HPDE6-E6E7 (cell line): Measurements from ENCODE around the gene ZNF423.

Experiments
- DNase-seq: peaks from one replicate; pipeline ENCODE4 v3.0.0; 2011; ENCODE audit warnings: missing footprints; ENCODE audit errors: extremely low spot score

ZNF423 gene

DNA sequence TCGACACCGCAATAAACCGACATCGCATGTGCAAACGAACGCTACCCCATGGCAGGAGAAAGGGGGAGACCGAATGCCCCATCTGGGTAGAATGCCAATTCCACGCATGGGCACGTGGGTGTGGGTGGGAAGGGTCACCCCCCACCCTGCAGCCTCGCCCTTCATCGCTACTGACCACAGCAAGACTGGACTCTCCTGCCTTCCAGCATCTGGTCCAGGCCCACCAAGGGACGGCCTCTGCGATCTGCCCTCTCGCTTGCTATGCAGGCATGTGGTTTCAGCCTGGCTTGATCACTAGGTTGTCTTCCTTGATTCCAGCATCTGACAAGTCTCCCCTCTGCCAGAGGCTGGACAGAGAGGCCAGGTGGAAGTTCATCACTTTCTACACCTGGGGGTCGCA lies 323.0 kb downstream of the ZNF423 start:
- no peak for DNase-seq

DNA sequence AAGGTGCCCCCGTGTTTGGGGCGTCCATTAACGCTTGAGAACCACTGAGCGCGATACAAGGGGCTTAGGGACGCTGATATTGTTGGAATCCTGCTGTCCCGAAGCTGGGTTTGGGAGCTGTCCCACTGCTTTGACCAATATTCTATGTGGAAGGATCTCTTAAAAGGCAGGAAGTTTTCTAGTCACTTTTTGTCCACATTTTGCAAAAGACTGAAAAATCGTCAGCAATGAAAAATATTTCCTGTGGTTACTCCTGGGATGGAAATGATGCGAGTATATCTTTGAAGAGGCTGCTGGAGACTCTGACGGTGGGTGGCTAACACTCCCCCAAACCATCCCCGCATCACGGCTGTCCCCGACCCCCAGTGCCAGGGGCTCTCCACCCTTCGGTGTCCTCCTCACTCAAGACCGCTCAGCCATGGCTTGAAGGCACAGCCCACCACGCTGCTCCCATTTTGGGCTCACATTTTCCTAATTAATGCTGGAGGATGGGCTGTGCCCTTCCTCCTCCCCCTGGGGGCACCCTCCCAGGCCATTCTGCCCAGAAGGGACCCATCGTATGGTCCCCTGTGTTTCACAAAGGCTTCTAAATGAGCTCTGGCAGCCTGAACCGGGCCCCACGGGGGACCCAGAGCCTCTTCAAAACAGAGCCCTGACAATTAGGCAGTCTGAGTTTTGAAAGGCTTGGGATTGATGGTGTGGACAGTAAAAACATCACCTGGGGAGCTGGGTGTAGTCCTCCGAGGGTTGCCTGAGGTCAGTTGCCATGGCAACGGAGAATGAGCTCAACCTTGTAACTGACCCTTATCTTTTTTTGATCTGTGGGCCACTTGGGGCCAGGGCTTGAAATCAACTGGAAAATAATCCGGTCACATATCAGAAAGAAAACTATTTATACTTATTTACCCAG lies 323.7 kb downstream of the ZNF423 start:
- no peak for DNase-seq

DNA sequence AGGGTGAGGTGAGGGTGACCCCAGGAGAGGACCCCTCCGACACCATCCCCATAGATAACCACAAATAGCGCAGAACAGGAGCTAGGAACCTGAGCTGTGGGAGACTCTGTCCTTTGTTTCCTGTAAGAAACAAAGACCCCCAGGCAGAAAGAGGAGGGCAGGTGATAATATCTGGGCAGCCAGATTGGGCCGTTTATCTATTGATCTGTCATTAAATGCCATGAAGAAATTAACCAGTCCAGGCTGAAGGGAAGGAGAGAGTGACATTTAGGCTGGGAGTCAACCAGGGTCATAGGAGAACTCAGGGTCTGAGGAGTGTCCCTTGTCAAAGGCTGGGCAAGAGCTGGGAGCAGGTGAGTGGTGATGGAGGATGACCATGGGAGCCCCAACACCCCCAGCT lies 324.5 kb downstream of the ZNF423 start:
- no peak for DNase-seq

DNA sequence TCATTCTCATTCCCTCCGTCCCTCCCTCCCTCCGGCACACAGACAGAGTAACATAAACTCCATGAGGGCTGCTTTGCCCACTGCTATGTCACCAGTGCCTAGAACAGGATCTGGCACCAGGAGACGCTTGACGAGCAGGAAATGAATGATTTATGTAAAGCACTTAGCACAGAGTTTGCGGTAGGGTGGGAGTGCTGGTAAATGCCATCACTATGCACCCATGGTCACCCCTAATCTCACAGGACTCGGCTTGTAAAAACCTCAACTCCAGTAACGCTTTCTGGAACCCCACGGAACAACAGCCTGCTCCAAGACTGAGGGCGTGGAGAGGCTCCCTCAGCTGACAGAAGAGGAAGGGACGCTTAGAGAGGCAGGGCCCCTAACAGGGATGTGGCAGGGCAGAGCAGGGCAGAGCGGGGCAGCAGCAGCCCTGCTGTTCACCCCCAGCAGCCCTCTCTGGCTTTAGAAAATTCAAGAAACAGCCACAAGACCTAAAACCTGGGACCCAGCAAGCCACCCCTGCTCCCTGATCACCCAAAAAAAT lies 325.4 kb downstream of the ZNF423 start:
- DNase-seq = no peak

DNA sequence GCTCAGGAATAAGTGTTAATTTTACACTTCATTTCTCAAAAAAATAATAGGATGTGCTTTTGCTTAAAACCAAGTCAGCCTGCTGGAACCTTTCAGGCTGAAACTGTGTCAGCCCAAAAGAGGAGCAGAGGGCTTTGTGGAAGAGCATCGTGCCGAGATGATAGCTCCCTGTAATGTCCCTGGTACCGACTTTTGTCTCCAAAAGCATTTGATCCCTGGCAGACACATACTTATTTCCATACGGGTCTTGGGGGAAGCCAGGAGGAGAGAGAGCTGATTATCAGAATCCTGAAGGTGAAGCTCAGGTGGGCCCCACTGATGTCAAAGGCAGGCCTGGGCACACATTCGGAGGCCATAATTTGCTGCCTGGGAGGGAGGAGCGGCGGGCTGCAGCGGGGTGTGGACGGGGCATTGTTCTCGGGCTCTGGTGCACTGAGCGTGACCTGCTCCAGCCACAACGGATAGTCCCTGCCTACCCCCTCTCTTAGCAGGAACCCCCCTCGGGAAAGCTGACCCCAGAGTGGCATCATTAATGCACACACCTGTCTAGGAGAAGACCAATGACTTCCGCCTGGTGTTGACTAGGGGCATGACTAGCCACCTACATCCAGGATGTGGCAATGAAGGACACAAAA lies 326.4 kb downstream of the ZNF423 start:
- no peak for DNase-seq

DNA sequence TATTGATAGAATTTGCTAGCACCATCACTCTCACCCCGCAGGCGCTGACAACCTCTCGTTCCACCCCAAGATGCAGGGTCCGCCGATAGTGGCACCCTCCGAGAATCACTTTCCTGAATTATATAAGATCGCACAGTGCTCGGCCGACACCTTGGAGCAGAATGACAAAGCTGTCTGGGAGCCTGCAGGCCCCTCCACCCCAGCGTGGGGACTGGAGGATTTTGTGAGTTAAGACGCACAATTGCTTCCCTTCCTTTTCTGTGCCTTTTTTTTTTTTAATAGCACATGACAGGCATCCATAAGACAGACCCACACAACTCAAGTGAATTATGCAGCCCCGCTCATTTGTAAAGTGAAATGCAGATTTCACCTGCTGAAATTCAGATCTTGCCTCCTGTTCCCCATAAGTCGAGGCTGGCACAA lies 327.0 kb downstream of the ZNF423 start:
- DNase-seq = no peak

DNA sequence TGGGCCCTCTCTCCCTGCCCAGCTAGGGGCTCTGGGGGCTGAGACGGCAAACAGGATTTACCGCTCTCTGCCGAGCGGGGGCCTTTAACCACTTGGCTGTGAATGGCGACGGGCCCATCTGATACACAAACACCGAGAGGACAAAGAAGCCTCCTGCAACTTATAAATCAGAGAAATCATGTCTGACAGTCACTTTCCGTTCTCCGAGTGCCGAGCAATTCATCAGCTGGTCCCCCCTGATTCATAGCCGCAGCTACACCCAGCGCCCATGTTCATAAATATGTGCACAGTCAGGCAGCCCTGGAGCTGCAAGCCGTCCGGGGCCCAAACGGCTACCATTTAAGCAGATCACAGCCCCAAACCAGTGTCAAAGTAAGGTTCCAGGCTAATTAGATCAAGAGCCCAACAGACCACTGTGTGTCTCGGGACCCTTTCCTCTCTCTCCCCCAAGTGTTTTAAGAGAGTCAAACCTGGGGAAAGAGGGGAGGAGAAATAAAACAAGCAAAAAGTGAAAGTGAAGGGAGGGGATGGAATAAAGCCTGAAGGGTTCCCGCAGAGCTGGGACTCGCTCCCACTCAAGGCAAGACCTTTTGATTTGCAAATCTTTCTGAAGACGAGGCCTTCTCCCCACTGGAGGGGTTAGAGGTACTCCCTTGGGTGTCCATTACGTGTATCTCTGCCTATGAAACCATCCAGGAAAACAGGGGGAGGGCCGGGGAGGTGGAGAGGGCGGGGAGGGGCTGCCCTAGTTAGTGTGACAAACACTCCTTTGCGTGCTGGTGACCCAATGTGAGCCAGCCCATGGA lies 327.6 kb downstream of the ZNF423 start:
- DNase-seq = no peak

DNA sequence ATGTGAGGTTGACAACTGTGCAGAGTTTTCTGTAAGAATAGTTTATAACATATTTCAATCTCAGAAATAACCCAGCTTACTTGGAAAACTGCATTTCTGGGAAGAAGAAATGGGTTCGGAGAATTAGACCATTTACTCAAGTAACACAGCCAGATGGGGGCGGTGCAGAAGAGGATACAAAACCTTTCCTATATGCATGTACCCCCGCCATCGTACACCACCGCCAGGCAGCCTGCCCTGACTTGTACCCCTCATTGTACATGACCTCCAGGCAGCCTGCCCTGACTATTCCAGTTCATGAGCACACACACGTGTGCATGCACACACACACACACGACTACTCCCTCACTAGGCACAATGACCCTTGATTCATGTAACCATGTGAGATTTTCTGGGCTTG lies 328.3 kb downstream of the ZNF423 start:
- no peak for DNase-seq

DNA sequence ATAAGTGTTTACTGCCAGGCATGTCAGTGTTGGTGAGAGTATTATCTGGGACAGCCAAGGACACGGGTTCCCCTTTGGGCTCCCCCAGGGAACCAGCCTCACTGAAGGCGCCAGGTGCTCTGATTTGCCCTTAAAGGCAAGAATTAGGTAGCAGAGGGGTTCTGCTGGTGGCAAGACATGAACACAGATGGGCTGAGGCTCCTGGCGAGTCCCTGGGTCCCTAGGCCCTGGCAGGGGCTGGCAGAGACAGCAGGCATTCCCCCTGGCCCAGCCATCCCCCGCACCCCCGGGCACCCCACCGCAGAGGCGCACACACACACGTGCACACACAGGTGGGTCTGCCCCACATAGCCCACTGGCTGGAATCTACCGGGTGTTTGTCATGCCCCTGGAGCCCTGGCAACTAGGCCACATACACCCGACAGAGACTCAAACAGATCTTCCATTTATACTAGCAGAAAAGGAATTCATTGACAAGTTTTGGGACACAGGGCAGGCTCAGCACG lies 329.0 kb downstream of the ZNF423 start:
- no peak for DNase-seq

DNA sequence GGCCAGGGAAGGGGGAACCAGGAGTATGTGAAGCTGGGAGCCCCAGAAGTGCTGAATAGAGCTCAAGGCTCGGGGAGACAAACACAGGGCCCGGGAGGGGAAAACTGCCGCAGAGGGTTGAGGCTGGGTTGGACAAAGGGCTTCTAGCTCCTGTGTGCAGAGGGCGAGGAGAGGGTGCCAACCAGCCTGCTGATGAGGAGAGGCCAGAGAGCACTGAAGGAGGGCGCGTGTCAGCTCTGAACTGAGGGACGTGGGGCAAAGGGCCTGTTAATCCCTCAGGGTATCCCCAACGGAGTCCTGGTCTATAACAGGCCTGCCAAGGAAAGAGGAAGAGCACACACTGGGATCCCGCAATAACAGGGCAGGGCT lies 331.0 kb downstream of the ZNF423 start:
- DNase-seq = no peak

DNA sequence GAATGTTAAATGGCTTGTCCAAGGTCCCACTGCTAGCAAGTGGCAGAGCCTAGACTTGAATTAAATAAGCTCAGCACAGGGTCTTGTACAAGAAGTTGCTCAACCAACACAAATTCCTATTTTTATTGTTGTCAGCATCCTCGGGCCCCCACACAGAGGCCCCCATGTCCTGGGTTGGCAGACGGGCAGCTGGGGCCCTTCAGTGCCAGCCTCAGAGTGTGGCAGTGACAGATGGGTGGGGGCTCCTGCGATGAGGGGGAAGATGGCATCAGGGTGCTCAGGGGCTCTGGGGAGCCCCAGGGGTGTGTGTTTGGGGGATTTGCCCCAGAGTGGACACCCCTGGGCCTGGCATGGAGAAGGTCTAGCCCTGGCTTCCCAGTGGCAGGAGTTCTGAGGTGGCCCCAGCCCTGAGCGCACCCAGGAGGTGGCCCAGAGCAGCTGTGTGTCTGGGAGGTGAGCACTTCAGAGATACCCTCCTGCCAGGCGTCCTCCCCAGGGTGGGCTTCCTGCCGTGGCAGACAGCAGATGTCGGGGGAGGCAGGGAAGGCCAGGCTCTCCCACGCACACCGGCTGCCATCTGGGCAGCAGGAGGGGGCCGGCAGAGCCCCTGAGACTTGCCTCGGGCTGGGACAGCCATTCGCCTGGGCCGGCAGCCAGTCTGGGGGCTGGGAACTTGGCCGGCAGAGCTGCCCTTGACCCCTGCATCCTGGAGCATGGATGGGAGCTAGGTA lies 331.5 kb downstream of the ZNF423 start:
- no peak for DNase-seq

DNA sequence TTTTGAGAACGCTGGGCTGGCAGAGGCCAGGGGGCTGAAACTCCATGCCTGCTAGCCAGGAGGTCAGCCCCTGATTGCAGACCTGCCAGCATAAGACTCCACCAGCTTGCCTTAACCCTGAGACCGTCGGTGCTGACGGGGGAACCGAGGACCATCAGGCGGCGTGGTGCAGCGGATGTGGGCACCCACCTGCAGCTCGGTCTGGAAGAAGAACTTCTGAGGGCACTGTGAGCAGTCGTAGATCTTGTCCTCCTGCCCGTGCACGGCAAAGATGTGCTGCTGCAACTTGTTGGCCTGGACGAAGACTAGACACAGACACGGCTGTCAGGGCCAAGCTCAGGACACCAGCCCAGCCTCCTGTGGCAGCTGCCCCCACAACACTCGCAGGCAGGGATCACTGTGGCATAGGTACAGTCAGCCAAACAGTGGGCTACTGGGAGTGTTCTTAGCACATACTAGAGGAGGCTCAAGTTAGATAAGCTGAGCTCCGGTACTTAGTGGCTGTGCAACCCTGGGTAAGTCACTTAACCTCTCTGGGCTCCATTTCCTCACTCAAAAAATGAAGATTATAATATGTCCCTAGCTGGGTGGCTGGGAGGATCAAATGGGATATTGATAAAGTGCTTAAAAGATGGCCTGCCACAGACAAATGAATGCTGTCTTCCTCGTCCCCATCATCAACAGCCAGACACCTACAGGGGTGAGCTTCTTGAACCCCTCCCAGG lies 332.3 kb downstream of the ZNF423 start:
- DNase-seq = no peak

DNA sequence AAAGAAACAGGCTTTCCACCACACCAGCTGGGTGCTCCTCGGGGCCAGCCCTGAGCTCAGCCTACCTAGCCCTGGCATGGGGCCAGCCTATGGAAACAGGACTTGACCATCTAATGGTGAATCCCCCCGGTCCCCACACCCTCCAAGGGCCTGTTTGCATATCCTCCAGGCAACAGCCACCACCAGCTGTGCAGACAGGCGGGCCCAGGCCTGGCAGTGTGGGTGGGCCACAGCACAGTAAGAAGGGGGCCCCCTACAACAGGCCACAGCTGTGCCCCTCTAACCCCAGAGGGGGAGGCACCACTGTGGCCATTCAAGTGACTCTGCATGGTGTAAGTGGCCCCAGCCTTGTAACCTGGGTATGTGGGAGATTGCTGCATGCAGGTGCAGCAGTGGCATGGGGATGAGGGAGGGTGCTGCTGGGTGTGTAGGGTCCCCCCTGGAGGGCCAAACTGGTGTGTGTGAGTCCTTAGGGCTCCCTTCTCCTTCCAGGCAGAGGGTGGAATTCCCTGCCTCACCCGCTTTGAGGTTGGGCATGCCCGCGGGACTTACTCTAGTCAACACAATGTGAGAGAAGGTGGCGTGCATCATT lies 334.1 kb downstream of the ZNF423 start:
- no peak for DNase-seq

DNA sequence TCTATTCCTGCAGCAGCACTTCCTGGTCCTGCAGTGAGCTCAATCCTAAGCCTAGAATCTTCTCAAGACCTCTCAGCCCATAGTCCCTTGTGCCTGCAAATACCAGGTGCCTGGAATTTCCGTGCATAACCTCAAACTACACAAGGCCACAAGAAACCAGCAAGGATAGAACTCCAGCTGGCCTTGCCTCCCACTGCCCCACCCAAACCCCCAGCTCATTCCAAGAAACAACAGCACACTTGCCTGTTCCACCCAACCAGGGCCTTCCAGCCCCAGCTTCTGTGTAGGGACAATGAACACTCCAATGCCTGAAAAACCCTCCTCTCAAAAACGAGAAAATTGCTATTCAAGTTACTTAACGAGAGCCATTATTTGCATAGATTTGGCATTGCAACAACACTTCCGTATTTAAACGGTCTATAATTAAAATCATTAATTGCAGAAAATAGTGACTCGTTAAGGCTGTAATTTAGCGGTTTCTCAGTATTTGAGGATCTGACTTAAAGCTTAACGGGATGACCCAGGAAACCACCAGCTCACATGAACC lies 335.3 kb downstream of the ZNF423 start:
- DNase-seq = no peak

DNA sequence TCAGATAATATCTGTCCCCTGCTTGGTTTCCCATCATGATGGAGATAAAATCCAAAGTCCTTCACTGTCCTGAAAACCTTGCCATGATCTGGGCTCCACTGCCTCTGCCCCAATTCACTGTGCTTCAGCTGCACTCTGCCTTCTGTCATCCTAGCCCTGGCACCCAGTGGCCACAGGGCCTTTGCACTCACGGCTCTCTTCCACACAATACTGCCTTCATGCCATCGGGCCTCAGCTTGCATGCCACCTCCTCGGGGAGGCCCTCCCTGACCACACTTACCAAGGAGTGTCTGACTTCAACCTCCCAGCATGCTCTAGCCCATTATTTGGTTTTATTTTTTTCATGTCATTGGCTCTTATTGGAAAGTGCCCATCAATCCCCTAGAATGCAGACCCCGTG lies 336.2 kb downstream of the ZNF423 start:
- no peak for DNase-seq

DNA sequence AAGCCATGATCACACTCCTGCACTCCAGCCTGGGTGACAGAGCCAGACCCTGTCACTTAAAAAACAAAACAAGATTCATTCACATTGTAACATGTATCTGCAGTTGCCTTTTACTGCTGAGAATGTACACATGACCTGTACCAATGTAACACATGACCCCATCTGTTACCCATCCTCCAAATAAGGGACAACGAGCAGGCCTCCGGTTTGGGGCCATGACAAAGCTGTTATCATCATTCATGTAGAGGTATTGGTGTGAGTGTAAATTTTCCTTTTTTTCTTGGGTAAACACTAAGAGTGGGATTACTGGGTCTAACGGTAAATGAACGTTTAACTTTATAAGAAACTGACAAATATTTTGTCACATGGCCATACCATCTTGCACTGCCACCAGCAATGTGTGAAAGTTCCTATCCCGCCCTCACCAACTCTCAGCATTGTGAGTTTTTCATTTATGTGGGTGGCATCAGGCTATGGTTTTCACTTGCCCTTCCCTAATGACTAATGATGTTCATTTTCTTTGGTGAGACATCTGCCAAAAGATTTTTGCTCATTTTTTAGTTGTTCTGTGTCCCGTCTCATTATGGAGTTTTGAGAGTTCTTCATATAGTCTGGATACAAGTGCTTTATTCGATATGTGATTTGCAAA lies 336.8 kb downstream of the ZNF423 start:
- DNase-seq = no peak

DNA sequence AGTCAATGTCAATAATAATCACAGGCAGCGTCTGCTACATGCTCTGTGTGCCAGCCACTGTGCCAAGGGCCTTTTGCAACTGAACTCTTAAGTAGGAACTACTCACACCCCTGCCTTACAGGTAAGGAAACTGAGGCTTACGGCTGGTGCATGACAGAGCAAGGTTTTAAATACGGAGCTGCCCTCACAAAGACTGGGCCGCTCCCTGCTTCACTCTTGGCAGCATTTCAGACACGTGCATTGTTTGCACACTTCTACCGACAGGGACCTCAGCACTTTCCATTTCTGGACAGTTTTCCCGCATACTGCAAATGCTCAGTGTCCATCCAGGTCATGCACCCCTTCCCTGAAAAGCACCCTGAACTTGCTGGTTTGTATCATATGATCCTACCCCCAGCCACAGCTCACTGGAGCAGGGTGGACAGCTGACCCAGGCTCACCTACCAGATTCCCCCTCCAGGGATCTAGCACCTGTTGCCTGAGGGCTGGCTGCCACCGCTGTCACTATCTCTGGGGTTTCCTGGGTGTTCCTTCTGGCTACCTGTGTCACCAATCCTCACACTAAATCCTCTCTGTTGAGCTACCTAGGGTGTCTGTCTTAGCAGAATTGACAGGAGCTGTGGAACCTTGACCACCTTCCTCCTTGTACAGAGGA lies 339.4 kb downstream of the ZNF423 start:
- no peak for DNase-seq

DNA sequence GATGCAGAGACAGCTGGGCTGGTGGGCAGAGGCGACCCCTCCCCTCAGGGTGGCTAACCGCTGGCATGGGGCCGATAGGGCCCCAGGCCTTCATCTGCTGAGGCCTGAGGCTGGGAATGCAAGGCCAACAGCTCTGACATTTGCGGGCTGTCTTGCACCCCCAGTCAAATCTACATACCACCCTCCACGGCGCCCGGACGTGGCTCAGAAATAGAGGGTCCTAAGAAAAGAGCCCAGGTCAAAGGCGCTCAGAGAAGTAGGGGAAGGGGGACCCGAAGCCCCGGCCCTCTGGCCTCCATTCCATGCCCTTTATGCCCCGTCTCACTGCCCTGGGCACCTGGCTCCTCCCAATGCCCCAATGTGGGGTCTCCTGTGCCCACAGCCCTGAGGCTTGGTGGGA lies 340.1 kb downstream of the ZNF423 start:
- DNase-seq = no peak

DNA sequence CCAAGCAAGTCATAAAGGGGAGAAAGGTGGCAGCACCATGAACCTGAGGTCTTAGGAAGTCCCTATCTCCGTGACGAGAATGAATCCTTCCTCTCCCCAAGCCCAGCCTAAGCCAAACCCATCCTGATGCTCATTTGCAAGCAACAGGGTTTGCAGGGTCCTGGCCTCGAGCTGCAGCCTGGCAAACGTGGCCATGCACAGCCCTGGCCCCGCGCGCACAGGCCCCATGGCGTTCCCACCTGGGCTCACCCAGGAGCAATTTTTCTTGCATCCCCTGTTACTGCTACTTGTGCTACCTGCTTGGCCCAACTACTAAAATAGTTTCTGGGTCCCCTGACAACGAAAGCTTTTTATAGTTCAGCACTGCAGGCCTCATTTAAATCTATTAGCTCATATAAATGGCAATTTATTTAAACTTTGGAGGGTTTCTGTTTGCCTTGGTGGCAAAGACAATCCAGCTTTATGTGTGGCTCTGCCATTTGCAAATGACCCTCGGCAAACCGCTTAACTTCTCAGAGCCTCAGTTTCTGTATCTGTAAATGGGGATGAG lies 340.8 kb downstream of the ZNF423 start:
- DNase-seq = no peak
